Activated T-helper 17 cell treated with anti-CD3 and anti-CD28 coated beads, Interleukin-2, amount 50 U/mL, for 72 hours (primary cell): ENCODE results near the gene RNF130. TPM values are rescaled to one million over a fixed set of nuclear protein-coding genes. Genes with fewer than 3 reads are reported as not detected.
"Not testable (repeated sequence)": the region's sequence is repeated elsewhere in the genome, so short reads cannot be mapped to it uniquely, and the experiment has no call there.

Experiments used
- ATAC-seq: fragments of 150-1000 bp; cut with Tn5 transposase; replicated peaks from 2 replicates; pipeline ENCODE4 v1.10.0; 2021; ENCODE audit warnings: mild to moderate bottlenecking, moderate library complexity
- H3K27ac Mint-ChIP-seq: one replicate; pipeline ENCODE4 v1.8.0; 2022; ENCODE audit warnings: mixed read lengths
- H3K27me3 Mint-ChIP-seq: one replicate; pipeline ENCODE4 v1.8.0; 2022; ENCODE audit warnings: mixed read lengths
- H3K36me3 Mint-ChIP-seq: one replicate; pipeline ENCODE4 v1.8.0; 2022; ENCODE audit warnings: low read depth, mild to moderate bottlenecking, mixed read lengths
- H3K4me1 Mint-ChIP-seq: one replicate; pipeline ENCODE4 v1.8.0; 2022; ENCODE audit warnings: mixed read lengths
- H3K4me3 Mint-ChIP-seq: one replicate; pipeline ENCODE4 v1.8.0; 2022; ENCODE audit warnings: mild to moderate bottlenecking, mixed read lengths
- H3K9me3 Mint-ChIP-seq: one replicate; pipeline ENCODE4 v1.8.0; 2022; ENCODE audit warnings: mixed read lengths
- total RNA-seq, 2 donors: library from RNA; stranded (reverse); gene quantifications; one replicate each; pipeline ENCODE4 v1.2.3, GENCODE V29; 2022

The RNF130 gene
- total RNA-seq, 2 donors from 2014 or later: 9.0 TPM

DNA sequence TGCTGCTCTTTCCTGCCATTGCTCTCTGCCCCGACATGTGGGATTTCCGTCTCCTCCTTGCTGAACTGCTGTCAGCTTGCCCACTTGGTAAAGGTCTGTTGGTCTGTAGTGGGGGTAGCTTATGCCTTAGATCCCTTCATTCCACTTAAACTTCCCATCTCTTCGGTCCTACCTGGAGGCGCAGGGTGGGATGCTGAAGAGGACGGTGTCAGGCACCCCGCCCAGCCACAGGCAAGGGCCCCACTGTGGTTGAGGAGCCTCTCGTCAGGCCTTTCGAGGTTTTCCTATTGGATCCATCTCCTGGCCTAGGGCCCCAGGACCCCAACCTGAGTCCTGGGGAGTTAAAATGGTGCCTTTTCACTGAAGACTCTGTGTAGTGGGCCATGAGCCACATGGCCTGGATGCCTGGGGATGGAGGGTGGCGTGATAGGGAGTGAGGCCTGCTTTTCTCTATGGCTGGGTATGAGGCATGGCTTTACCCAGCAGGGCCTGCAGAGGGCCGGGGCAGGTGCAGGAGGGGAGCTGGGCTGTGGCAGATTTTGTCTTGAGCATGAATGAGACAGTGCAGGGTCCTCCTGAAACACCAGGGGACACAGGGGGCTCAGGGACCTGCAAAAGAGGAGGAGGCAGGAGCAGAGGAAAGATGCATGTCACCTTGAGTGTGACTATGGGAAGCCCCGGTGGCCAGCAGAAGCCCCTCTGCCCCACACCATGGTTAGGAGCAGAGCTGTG is 25.8 kb upstream of the RNF130 start:
- Mint-ChIP-seq H3K27me3 (peaks cover 5% of the 10 kb centered on the region), H3K9me3 (no peaks in the 10 kb centered on the region), H3K36me3 (no peaks in the 10 kb centered on the region), H3K4me3 (no peak overlapping the region), H3K4me1 (no peaks in the 10 kb centered on the region), H3K27ac (no peak overlapping the region)
- ATAC-seq: no peak

DNA sequence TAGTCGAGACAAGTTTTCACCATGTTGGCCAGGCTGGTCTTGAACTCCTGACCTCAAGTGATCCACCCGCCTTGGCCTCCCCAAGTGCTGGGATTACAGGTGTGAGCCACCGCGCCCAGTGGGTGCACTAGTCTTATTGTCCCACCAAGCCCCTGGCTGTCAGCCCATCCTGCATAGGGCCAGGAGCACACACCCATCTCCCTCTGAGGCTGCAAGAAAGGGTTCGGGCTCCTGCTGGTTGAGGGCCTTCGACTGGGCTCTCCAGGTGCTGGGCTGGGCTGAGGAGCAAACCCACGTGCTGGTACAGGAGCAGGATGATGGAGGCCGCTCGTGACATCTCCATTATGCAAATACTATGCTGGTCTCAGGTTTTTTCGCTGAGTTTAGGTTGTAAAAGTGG is 25.1 kb upstream of the RNF130 start:
- H3K27ac Mint-ChIP-seq: no peak overlapping the region
- peaks cover 5% of the 10 kb centered on the region for H3K27me3 Mint-ChIP-seq
- H3K4me3 Mint-ChIP-seq: no peak overlapping the region
- H3K4me1 Mint-ChIP-seq: peaks cover under 1% of the 10 kb centered on the region
- no peaks in the 10 kb centered on the region for H3K9me3 Mint-ChIP-seq
- ATAC-seq: no peak
- H3K36me3 Mint-ChIP-seq: no peaks in the 10 kb centered on the region

DNA sequence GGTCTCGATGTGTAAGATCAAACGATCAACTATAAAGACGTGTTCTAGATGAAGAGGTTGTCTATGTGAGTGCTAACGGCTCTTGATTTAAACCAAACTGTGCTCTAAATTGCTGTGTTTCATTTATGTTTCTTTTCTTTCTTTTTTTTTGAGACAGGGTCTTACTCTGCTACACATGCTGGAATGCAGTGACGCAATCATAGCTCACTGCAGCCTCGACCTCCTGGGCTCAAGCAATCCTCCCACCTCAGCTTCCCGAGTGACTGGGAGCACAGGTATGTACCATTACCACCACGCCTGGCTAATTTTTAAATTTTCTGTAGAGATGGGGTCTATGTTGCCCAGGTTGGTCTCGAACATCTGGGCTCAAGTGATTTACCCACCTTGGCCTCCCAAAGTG is 24.0 kb upstream of the RNF130 start:
- peaks cover 5% of the 10 kb centered on the region for H3K4me1 Mint-ChIP-seq
- no peak for ATAC-seq
- no peak overlapping the region for H3K4me3 Mint-ChIP-seq
- H3K36me3 Mint-ChIP-seq: no peaks in the 10 kb centered on the region
- H3K27me3 Mint-ChIP-seq: peaks cover 5% of the 10 kb centered on the region
- H3K9me3 Mint-ChIP-seq: no peaks in the 10 kb centered on the region
- no peak overlapping the region for H3K27ac Mint-ChIP-seq

DNA sequence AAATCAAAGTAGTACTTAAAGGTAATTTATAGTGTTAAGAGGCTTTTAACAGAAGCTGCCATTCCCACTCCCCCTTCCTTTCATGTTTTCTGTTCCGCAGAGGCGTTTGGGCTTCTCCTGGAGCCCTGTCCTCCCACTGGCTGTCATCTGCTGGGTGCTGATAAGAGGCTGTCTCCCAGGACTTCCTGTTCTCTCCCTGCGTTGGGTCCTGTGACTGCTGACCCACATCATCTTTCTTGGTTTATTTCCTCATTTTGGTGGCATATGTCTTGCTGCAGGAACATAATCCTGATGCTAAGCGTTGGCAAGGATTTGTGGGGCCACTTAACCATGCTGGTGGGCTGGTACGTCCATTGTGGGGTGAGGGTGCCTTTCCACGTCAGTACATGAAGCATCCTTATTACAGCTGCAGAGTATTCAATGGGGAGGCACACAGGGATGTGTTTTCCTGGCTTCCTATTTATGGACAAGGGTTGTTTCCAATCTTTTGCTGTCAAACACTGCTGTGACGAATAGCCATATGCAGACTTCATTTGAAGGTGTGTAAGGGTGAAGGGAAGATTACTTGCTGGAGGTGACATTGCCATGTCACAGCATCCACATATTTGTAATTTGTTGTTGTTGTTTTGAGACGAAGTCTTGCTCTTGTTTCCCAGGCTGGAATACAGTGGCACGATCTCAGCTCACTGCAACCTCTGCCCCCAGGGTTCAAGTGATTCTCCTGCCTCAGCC is 22.3 kb upstream of the RNF130 start:
- Mint-ChIP-seq H3K4me3 (no peak overlapping the region), H3K4me1 (peaks cover 5% of the 10 kb centered on the region), H3K27ac (no peak overlapping the region), H3K9me3 (no peaks in the 10 kb centered on the region), H3K36me3 (no peaks in the 10 kb centered on the region), H3K27me3 (peaks cover 5% of the 10 kb centered on the region)
- ATAC-seq: no peak

DNA sequence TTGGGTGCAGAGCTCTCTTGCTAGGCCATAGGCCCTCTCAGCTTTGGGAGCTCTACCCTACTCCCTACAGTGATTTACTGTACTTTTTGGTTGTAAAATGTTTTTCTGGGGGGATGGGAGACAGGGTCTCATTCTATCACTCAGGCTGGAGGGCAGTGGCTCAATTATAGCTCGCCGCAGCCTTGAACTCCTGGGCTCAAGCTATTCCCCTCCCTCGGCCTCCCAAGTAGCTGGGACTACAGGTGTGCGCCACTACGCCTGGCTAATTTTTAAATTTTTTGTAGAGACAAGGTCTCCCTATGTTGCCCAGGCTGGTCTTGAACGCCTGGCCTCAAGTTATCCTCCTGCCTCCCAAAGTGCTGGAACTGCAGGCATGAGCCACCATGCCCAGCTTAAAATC is 21.7 kb upstream of the RNF130 start:
- H3K4me3 Mint-ChIP-seq: no peak overlapping the region

DNA sequence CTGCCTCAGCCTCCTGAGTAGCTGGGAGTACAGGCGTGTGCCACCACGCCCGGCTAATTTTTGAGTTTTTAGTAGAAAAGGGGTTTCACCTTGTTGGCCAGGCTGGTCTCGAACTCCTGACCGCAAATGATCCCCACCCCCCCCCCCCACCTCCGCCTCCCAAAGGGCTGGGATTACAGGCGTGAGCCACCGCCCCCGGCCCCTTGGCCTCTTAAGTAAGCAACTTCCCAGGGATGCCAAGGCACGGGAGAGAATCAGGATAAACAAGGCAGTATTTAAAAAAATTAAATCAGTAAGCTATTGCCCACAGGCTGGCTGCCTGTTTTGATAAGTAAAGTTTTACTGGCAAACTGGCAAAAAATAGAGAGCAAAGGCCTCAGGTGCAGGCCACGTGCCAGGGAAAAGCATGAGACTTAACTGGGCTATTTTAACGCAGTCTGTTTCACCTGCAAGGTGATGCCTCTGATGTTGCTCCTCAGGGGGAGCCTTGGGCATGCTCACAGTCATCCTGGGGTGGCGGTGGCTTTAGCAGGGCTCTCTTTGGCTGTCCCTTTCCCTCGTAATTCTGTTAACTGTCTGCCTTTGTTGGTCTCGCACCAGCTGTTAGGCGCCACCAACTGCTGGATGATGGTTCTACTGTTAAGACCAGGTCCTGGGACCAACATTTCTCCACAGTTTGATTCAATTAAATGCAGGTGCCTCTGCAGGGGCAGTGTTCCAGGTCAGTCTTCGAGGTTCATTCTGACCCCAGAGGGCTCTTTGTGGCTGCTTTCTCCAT is 19.4 kb upstream of the RNF130 start:
- no peak for ATAC-seq
- H3K27me3 Mint-ChIP-seq: peaks cover 5% of the 10 kb centered on the region
- H3K4me1 Mint-ChIP-seq: peaks cover 5% of the 10 kb centered on the region
- H3K4me3 Mint-ChIP-seq: peak overlapping the region; percentile 47
- no peaks in the 10 kb centered on the region for H3K36me3 Mint-ChIP-seq
- H3K27ac Mint-ChIP-seq: peak overlapping the region; percentile 43
- no peaks in the 10 kb centered on the region for H3K9me3 Mint-ChIP-seq

More for the DNA sequence above, 21.7 kb upstream of the RNF130 start:
- Mint-ChIP-seq H3K27me3 (peaks cover 5% of the 10 kb centered on the region), H3K9me3 (no peaks in the 10 kb centered on the region), H3K4me1 (peaks cover 5% of the 10 kb centered on the region), H3K36me3 (no peaks in the 10 kb centered on the region), H3K27ac (no peak overlapping the region)
- ATAC-seq: no peak

DNA sequence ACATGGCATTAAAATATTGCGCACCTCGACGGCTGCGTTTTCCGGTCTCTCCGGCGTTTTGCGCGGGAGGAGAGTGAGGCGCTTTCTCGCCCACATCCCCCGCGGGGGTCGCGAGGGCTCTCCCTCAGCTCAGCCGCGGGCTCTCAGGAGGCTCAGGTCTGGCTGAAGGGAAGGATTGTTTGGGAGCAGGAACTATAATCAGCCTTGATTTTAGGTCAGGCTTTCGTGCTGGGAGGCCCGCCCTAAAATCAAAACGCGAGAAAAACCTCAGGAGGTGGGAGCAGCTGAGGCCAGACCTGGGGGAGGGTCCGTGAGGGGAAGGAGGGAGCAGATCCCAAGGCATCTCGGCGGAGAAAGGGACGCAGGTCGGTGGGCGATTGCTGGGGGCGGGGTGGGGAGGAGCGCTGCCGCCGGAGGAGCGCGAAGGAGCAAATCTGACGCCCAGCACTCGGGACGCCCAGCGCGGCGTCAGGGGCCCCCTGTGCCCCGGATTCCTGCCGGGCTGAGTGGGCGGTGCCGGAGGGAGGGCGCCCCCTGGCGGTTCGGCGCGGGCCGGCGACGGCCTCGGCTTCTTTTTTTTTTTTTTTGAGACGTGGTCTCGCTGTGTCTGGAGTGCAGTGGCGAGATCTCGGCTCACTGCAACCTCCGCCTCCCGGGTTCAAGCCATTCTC is 18.7 kb upstream of the RNF130 start:
- Mint-ChIP-seq H3K9me3 (no peaks in the 10 kb centered on the region), H3K4me1 (peaks cover 5% of the 10 kb centered on the region), H3K4me3 (peak overlapping the region; percentile 79), H3K36me3 (no peaks in the 10 kb centered on the region), H3K27me3 (peaks cover 3% of the 10 kb centered on the region), H3K27ac (peak overlapping the region; percentile 82)
- peak; percentile 90 for ATAC-seq

DNA sequence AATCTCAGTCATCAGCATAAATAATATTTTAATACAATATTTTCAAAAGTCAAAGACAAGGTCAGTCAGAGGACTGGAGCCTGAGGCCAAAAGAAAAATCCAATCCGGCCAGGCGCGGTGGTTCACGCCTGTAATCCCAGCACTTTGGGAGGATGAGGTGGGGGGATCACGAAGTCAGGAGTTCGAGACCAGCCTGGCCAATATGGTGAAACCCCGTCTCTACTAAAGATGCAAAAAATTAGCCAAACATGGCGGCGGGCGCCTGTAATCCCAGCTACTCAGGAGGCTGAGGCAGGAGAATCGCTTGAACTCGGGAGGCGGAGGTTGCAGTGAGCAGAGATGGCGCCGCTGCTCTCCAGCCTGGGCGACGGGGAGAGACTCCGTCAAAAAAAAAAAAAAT is 18.1 kb upstream of the RNF130 start:
- not testable (repeated sequence) for H3K27me3 Mint-ChIP-seq, H3K9me3 Mint-ChIP-seq, H3K4me1 Mint-ChIP-seq, H3K36me3 Mint-ChIP-seq, ATAC-seq
- Mint-ChIP-seq H3K4me3 (peak overlapping the region; percentile 79), H3K27ac (peak overlapping the region; percentile 82)

DNA sequence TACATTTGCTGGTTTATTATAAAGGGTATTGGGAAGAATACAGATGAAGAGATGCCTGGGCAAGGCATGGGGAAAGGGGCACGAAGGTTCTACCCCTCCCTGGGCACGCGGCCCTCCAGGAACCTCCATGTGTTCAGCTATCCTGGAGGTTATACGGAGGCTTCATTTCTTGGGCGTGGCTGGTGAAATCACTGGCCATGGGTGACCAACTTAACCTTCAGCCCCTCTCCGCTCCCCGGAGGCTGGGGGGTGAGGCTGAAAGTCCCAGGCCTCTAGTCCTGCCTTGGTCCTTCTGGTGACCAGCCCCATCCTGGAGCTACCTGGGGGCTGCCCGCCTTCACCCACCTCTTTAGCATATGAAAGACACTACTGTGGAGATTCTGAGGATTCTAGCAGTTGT is 17.0 kb upstream of the RNF130 start:
- H3K27ac Mint-ChIP-seq: no peak overlapping the region
- H3K9me3 Mint-ChIP-seq: no peaks in the 10 kb centered on the region
- peaks cover 5% of the 10 kb centered on the region for H3K4me1 Mint-ChIP-seq

DNA sequence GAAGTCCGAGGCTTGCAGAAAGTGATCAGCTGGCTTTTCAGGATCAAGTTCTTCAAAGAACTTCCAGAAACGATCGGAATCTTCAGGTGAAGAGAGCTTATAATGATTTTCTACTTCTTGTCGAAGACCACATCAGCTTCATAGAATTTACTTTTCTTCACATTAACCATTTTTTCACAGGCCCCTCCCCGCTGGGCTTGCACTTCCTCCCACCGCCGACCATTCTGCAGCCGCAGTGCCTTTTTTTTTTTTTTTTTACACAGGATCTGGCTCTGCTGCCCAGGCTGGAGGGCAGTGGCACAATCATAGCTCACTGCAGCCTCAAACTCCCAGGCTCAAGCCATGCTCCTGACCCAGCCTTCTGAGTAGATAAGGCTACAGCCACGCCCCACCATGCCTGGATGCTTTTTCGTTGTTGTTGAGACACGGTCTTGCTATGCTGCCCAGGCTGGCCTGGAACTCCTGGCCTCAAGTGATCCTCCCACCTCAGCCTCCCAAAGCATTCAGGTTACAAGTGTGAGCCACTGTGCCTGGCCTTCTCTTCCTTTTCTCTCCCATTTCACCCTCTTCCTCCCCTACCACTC is 15.3 kb upstream of the RNF130 start:
- Mint-ChIP-seq H3K4me3 (no peak overlapping the region), H3K36me3 (no peaks in the 10 kb centered on the region), H3K27ac (no peak overlapping the region), H3K9me3 (no peaks in the 10 kb centered on the region), H3K4me1 (peaks cover 5% of the 10 kb centered on the region), H3K27me3 (peaks cover 3% of the 10 kb centered on the region)
- ATAC-seq: no peak

More for the DNA sequence above, 17.0 kb upstream of the RNF130 start:
- Mint-ChIP-seq H3K4me3 (no peak overlapping the region), H3K27me3 (peaks cover 2% of the 10 kb centered on the region), H3K36me3 (no peaks in the 10 kb centered on the region)
- ATAC-seq: no peak

DNA sequence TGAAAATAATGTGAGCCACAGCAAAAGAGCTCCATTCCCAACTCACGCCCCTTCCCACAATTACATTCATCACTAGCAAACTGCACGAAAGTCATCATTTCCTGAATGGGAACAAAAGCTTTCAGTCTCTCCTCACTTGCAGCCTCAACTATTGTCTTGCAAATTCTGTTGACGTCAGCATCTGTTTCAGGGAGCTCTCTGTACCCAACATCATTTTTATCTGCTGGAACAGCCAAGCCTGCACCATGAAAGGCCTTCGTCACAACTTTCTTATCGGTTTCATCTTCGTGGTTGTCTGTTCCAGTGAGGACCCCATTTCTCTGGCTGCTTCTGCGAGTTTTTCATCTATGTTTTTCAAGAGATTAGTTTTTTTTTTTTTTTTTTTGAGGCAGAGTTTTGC is 14.3 kb upstream of the RNF130 start:
- ATAC-seq: no peak
- Mint-ChIP-seq H3K27ac (no peak overlapping the region), H3K4me1 (no peaks in the 10 kb centered on the region), H3K27me3 (peaks cover 6% of the 10 kb centered on the region), H3K36me3 (no peaks in the 10 kb centered on the region), H3K9me3 (no peaks in the 10 kb centered on the region), H3K4me3 (no peak overlapping the region)

DNA sequence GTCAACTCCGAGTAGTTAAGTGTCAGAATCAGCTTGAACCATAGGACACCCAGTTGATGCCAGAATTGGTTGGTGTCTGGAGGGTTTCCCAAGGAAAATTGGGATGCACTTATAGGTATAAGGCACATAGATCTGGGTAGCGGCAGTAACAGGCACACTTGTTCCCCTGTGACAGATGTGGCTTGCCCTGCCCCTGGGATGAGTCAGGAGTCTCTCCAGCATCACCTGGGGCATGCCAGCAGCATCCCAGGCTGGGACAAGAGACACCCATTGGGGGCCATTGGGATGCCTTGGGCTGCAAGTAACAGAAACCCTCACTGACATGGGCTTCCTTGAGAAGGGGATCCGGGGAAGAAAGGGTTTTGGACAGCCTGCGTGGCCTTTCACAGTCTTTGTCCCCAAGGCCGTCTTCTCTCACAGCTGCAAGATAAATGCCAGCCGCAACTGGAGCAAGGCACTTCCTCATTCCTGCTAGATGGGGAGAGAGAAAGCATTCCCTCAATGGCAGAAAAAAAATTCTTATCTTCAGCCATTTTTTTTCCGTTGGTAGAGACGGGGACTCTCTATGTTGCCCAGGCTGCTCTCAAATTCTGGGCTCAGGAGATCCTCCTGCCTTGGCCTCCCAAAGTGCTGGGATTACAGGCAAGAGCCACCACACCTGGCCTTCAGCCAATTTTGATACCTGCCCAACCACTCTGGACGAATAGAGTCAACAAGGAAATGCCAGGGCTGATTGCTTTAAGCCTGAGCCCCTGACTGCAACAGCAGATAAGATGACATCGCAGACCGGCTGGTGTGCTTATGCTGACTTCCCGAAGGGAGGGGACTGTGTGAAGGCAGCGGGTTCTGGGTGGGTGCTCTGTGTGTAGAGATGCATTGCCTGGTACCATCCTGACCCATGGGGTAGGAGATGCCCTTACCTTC is 13.3 kb upstream of the RNF130 start:
- no peak overlapping the region for H3K4me3 Mint-ChIP-seq

DNA sequence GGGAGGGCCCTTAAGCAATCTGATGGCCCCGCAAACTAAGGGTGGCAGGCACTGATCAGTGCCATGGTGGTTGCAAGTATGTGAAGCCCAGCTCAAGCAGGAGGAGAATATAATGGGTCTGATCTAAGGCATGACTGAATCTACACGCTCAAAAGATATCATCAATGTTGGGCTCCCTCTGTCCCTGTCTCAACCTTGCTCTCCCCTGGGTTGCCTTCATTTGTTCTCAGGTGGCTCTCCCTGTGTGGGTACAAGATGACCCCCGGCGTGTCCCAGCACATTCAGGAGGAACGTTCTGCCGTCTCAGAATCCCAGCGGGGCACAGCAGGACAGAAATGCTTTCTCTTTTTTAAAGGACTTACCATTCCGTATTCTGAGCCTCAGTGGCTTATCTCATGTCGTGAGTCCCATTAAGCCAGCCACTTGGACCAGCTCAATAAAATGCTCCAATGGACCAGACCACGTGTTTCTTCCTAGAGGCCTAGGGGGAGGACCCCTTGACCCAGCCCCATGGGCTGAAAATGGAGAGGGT is 12.0 kb upstream of the RNF130 start:
- no peak for ATAC-seq
- Mint-ChIP-seq H3K9me3 (no peaks in the 10 kb centered on the region), H3K27ac (no peak overlapping the region), H3K4me3 (no peak overlapping the region), H3K27me3 (peaks cover 17% of the 10 kb centered on the region), H3K36me3 (no peaks in the 10 kb centered on the region), H3K4me1 (no peaks in the 10 kb centered on the region)

More for the DNA sequence above, 13.3 kb upstream of the RNF130 start:
- H3K36me3 Mint-ChIP-seq: no peaks in the 10 kb centered on the region
- H3K27ac Mint-ChIP-seq: no peak overlapping the region
- peaks cover 9% of the 10 kb centered on the region for H3K27me3 Mint-ChIP-seq
- no peaks in the 10 kb centered on the region for H3K4me1 Mint-ChIP-seq
- no peaks in the 10 kb centered on the region for H3K9me3 Mint-ChIP-seq
- no peak for ATAC-seq
